GM21381 (cell line): ENCODE data around the gene SDHB.
A peak's percentile ranks its signal among the peaks of the same experiment; 100 is the strongest.

ENCODE experiments used
- ATAC-seq: cut with Tn5 transposase; IDR thresholded peaks from one replicate; pipeline ENCODE4 v1.9.1; 2021; ENCODE audit warnings: mild to moderate bottlenecking, moderate library complexity; ENCODE audit not compliant: unreplicated experiment

Gene SDHB

GRCh38 chr1:17013491-17014320 lies 40.1 kb downstream of the SDHB start:
- ATAC-seq = no peak

- ATAC-seq = no peak
Measured at GRCh38 chr1:17012775-17013490, 40.9 kb downstream of the SDHB start.

GRCh38 chr1:17011439-17012307 lies 42.2 kb downstream of the SDHB start, which contains the start of gene ATP13A2:
Gene ATP13A2, minus strand, starts transcription at chr1:17011928. Its CDS starts 190 bp downstream, at chr1:17011738.
- ATAC-seq = peak; percentile 91

GRCh38 chr1:17011092-17011438 lies 42.8 kb downstream of the SDHB start:
- peak; percentile 11 for ATAC-seq

- ATAC-seq = no peak
Measured at GRCh38 chr1:17009706-17010105, 44.1 kb downstream of the SDHB start.

- ATAC-seq = no peak
Measured at GRCh38 chr1:17008208-17008855, 45.5 kb downstream of the SDHB start.

GRCh38 chr1:17007121-17007520 lies 46.7 kb downstream of the SDHB start:
- ATAC-seq = no peak

GRCh38 chr1:17005365-17005740 lies 48.5 kb downstream of the SDHB start:
- ATAC-seq = no peak

GRCh38 chr1:17004466-17005364 lies 49.1 kb downstream of the SDHB start:
- ATAC-seq = no peak

- no peak for ATAC-seq
Measured at GRCh38 chr1:17002524-17002902, 51.3 kb downstream of the SDHB start.

- ATAC-seq = no peak
Measured at GRCh38 chr1:17001760-17002523, 51.9 kb downstream of the SDHB start.

GRCh38 chr1:16999863-17000262 lies 54.0 kb downstream of the SDHB start:
- no peak for ATAC-seq

GRCh38 chr1:16998589-16998988 lies 55.2 kb downstream of the SDHB start:
- no peak for ATAC-seq

GRCh38 chr1:16996845-16997244 lies 57.0 kb downstream of the SDHB start:
- no peak for ATAC-seq

- no peak for ATAC-seq
Measured at GRCh38 chr1:16993521-16994038, 60.3 kb downstream of the SDHB start.

- no peak for ATAC-seq
Measured at GRCh38 chr1:16992675-16993074, 61.2 kb downstream of the SDHB start.

GRCh38 chr1:16992102-16992501 lies 61.7 kb downstream of the SDHB start:
- ATAC-seq = no peak

- ATAC-seq = no peak
Measured at GRCh38 chr1:16991571-16991970, 62.3 kb downstream of the SDHB start.
